HepG2 (cell line): Measurements from ENCODE around the gene PIEZO2. TPM values are rescaled to one million over a fixed set of nuclear protein-coding genes. Genes with fewer than 3 reads are reported as not detected.

Experiments
- ATAC-seq: fragments of 200-7000 bp; cut with Tn5 transposase; 3 replicates; pipeline ENCODE4 v1.9.1; 2020; ENCODE audit warnings: mild to moderate bottlenecking, moderate library complexity
- BruUV-seq: library from RNA; stranded (reverse); fragments of 400-500 nt; replicated peaks from 2 replicates; lab custom pipeline; 2021; lab: Mats Ljungman, UMichigan
- CTCF ChIA-PET: fragments of 300-600 bp; formaldehyde crosslinking; extraction: SDS; loops from one replicate; lab custom pipeline; 2021; ENCODE audit warnings: low total read pairs, inconsistent platforms, low intra/inter-chr PET ratio; lab: Yijun Ruan, JAX
- POLR2A ChIA-PET: fragments of 350-600 bp; sonication (Branson Sonifier 250); formaldehyde crosslinking; loops from one replicate; lab custom pipeline; 2020; ENCODE audit warnings: antibody characterized with exemption, inconsistent platforms; lab: Yijun Ruan, JAX
- DNase-seq: peaks from one replicate; pipeline ENCODE4 v3.0.0-alpha.2; 2015; ENCODE audit warnings: low spot score
- FAIRE-seq: peaks from 3 replicates; lab custom pipeline; 2011; peaks lifted over from hg19 to GRCh38; lab: Jason Lieb, UNC
- H2AFZ ChIP-seq: one replicate; pipeline ENCODE4 v1.6.1; 2011; ENCODE audit warnings: low read length, inconsistent platforms
- H3K27ac ChIP-seq: fragments of 300-600 bp; 3 replicates; pipeline ENCODE4 v1.8.0; 2011; ENCODE audit warnings: mixed run types, mild to moderate bottlenecking, mixed read lengths, low read length, inconsistent platforms; ENCODE audit not compliant: insufficient read depth; ENCODE audit errors: extremely low read length
- H3K27me3 ChIP-seq, 2 experiments: fragments of 200-600 bp in 1 of 2; 2 replicates in 1 of 2; 3 replicates in 1 of 2; pipeline versions ENCODE4 v1.6.0 to v1.8.0; 2011; ENCODE audit warnings: low read length in 2 of 2, mild to moderate bottlenecking in 2 of 2, moderate library complexity in 2 of 2, inconsistent platforms in 1 of 2; ENCODE audit not compliant: insufficient read depth in 2 of 2, control insufficient read depth in 1 of 2
- H3K36me3 ChIP-seq, 2 experiments: fragments of 200-600 bp in 1 of 2; replicated peaks in 1 of 2; 2 replicates in 1 of 2; 3 replicates in 1 of 2; pipeline versions ENCODE4 v1.5.1 to v1.8.0; 2011; ENCODE audit warnings: low read length in 2 of 2, inconsistent platforms in 1 of 2; ENCODE audit not compliant: insufficient read depth in 2 of 2, control insufficient read depth in 1 of 2
- H3K4me1 ChIP-seq: 2 replicates; pipeline ENCODE4 v1.5.1; 2012; ENCODE audit warnings: low read length, inconsistent platforms; ENCODE audit not compliant: insufficient read depth
- H3K4me2 ChIP-seq: 2 replicates; pipeline ENCODE4 v1.6.0; 2011; ENCODE audit warnings: low read depth, low read length, inconsistent platforms
- H3K4me3 ChIP-seq, 3 experiments: fragments of 200-600 bp in 1 of 3; sonication (generic), shearing (Covaris generic) in 1 of 3; replicated peaks in 1 of 3; 2 replicates each; pipeline ENCODE4 v1.5.1; 2011 to 2016; ENCODE audit warnings: low read length in 3 of 3, inconsistent platforms in 2 of 3, low read depth in 2 of 3, mild to moderate bottlenecking in 2 of 3, control low read depth in 1 of 3, mixed read lengths in 1 of 3; ENCODE audit not compliant: insufficient read depth in 1 of 3
- H3K79me2 ChIP-seq: one replicate; pipeline ENCODE4 v1.6.1; 2011; ENCODE audit warnings: low read length, inconsistent platforms; ENCODE audit not compliant: insufficient read depth
- H3K9ac ChIP-seq: 2 replicates; pipeline ENCODE4 v1.6.0; 2011; ENCODE audit warnings: mild to moderate bottlenecking, low read depth, low read length, inconsistent platforms; ENCODE audit not compliant: insufficient read depth
- H3K9me3 ChIP-seq: 2 replicates; pipeline ENCODE4 v1.5.1; 2012; ENCODE audit warnings: mild to moderate bottlenecking, low read length
- H4K20me1 ChIP-seq: 2 replicates; pipeline ENCODE4 v1.6.0; 2011; ENCODE audit warnings: inconsistent platforms, mild to moderate bottlenecking, low read length, moderate library complexity; ENCODE audit not compliant: insufficient read depth
- FOSL1 ChIP-seq: sonication (generic); formaldehyde crosslinking; IDR thresholded peaks from 2 replicates; pipeline ENCODE4 v1.9.0; 2021; ENCODE audit warnings: missing genetic modification reagents, borderline replicate concordance
- FOSL2 ChIP-seq: sonication (generic); formaldehyde crosslinking; IDR thresholded peaks from 2 replicates; pipeline ENCODE4 v1.4.0; 2020; ENCODE audit warnings: missing genetic modification reagents
- FOXA1 ChIP-seq, 2 experiments: fragments of 450-650 bp in 1 of 2; sonication (generic) in 1 of 2; formaldehyde crosslinking in 1 of 2; IDR thresholded peaks; 2 replicates each; pipeline versions ENCODE4 v1.4.0 to v1.6.1; 2016 to 2020; ENCODE audit warnings: missing genetic modification reagents in 1 of 2
- HNF4A ChIP-seq: sonication (generic); formaldehyde crosslinking; IDR thresholded peaks from 2 replicates; pipeline ENCODE4 v1.4.0; 2020; ENCODE audit warnings: missing genetic modification reagents
- MAFK ChIP-seq, 2 experiments: IDR thresholded peaks in 1 of 2; conservative IDR thresholded peaks in 1 of 2; 2 replicates each; pipeline ENCODE4 v1.6.1; 2011; ENCODE audit warnings: improper control_type of control experiment in 2 of 2, low read length in 2 of 2
- NFIC ChIP-seq: IDR thresholded peaks from 2 replicates; pipeline ENCODE4 v1.6.1; 2012; ENCODE audit warnings: mild to moderate bottlenecking, low read length, inconsistent platforms
- NKX3-1 ChIP-seq: sonication (generic); formaldehyde crosslinking; IDR thresholded peaks from 2 replicates; pipeline ENCODE4 v1.5.0; 2020; ENCODE audit warnings: missing genetic modification reagents
- NPAS2 ChIP-seq: sonication (generic); formaldehyde crosslinking; IDR thresholded peaks from 2 replicates; pipeline ENCODE4 v1.8.0; 2022; ENCODE audit warnings: mild to moderate bottlenecking, missing genetic modification reagents, borderline replicate concordance
- SMAD1 ChIP-seq: sonication (generic); formaldehyde crosslinking; IDR thresholded peaks from 2 replicates; pipeline ENCODE4 v1.4.0; 2020; ENCODE audit warnings: missing genetic modification reagents, low read depth, mild to moderate bottlenecking, borderline replicate concordance
- ZBTB7A ChIP-seq: sonication (generic); formaldehyde crosslinking; IDR thresholded peaks from 2 replicates; pipeline ENCODE4 v1.8.0; 2022; ENCODE audit warnings: mild to moderate bottlenecking, missing genetic modification reagents
- ZNF354B ChIP-seq: sonication (generic); formaldehyde crosslinking; IDR thresholded peaks from 2 replicates; pipeline ENCODE4 v1.8.0; 2022; ENCODE audit warnings: mild to moderate bottlenecking, missing genetic modification reagents
- ZNF430 ChIP-seq: sonication (generic); formaldehyde crosslinking; IDR thresholded peaks from 2 replicates; pipeline ENCODE4 v1.9.0; 2021; ENCODE audit warnings: mild to moderate bottlenecking, missing genetic modification reagents
- ZNF646 ChIP-seq: sonication (generic); formaldehyde crosslinking; IDR thresholded peaks from 2 replicates; pipeline ENCODE4 v1.9.0; 2021; ENCODE audit warnings: mild to moderate bottlenecking, missing genetic modification reagents
- ZNF672 ChIP-seq: sonication (generic); formaldehyde crosslinking; IDR thresholded peaks from 2 replicates; pipeline ENCODE4 v1.8.1; 2022; ENCODE audit warnings: missing genetic modification reagents
- WGBS: methylation state at CpG from one replicate; pipeline ENCODE4 v1.1.6; 2017; ENCODE audit warnings: low lambda C conversion rate; 5-methylcytosine and 5-hydroxymethylcytosine counted together
- in situ Hi-C: cut with HindIII; loops from 2 replicates; pipeline ENCODE4 v1.10.0; 2017; ENCODE audit warnings: low pct_unique_long_range_greater_than_20kb; ENCODE audit not compliant: extremely low pct_ligation_motif_present
- intact Hi-C: fragments of 100-400 bp; cut with micrococcal nuclease; formaldehyde crosslinking; loops from one replicate; pipeline ENCODE4 v1.10.0; 2022; ENCODE audit not compliant: unreplicated experiment
- polyA plus RNA-seq, 8 experiments: library from polyadenylated mRNA; depleted of rRNA in 3 of 8; stranded (reverse) in 7 of 8; unstranded in 1 of 8; fragments of >200 nt; fragmentation: Illumina TruSeq in 4 of 8; extraction: Trizol in 4 of 8; gene quantifications; 2 replicates each; pipeline versions ENCODE4 v1.2.1 to v1.2.3, GENCODE V29; 2011 to 2016; ENCODE audit warnings: low read depth in 4 of 8, missing spikeins in 1 of 8, mixed read lengths in 1 of 8; ENCODE audit not compliant: insufficient read depth in 1 of 8
- total RNA-seq, 5 experiments: library from RNA; depleted of rRNA; stranded (reverse); fragments of >200 nt; fragmentation: Illumina TruSeq; extraction: Trizol; gene quantifications; 2 replicates each; pipeline ENCODE4 v1.2.3, GENCODE V29; 2016; ENCODE audit warnings: low read depth in 1 of 5
- TF ChIP-seq, protein P1 (sequence below): IDR thresholded peaks from 2 replicates; pipeline ENCODE4 v1.4.0; 2020; ENCODE audit warnings: mild to moderate bottlenecking, missing genetic modification reagents

PIEZO2 gene
- total and polyA plus RNA-seq, 2 of the 13 experiments (the other 11 are each of a cell fraction or from before 2014, with no cell fraction given), result 15.2 to 27.2 TPM

- Histone ChIP-seq H3K79me2 (no peaks in the 10 kb centered on the region), H3K9me3 (no peaks in the 10 kb centered on the region), H3K4me1 (peaks cover 66% of the 10 kb centered on the region), H4K20me1 (no peaks in the 10 kb centered on the region), H3K4me3 (no peak overlapping the region), H2AFZ (no peak overlapping the region), H3K27ac (peak overlapping the region; percentile 21), H3K4me2 (peak overlapping the region; percentile 26), H3K27me3 (no peaks in the 10 kb centered on the region), H3K9ac (no peak overlapping the region), H3K36me3 (no peaks in the 10 kb centered on the region)
- DNase-seq (peak; percentile 68), FAIRE-seq (no peak), ATAC-seq (peak; percentile 31; the same call in 1 of the 3 replicates)
- in situ Hi-C loops (loop anchor here (10.0 kb wide), 1 partner anchor 70 kb away; no protein-coding TSS in a partner anchor), intact Hi-C loops (loop anchor here (5.0 kb wide), 1 partner anchor 33 kb away; the partner anchor contains the start of gene PIEZO2)
- BruUV-seq, result no TSS peak
- ChIA-PET CTCF (no interaction called here), POLR2A (interaction anchor here (0.8 kb wide), 1 partner anchor 34 kb away, joined by 3 read pairs; no protein-coding TSS in a partner anchor)
- 8% methylated on average over 2 of the region's 2 CpGs for WGBS
- TF ChIP-seq NPAS2 (CRISPR knock-in tag) (no peak), ZNF430 (CRISPR knock-in tag) (no peak), MAFK (conservative IDR thresholded peaks at IDR 0.05 in 1 of 2, IDR thresholded peaks at IDR 0.05 in 1 of 2; ENCODE audit: low read length in 2 of 2) (no peak), HNF4A (CRISPR knock-in tag) (no peak), SMAD1 (CRISPR knock-in tag) (no peak), ZNF672 (no peak), FOSL1 (peak; percentile 51; the same call in 1 of the 2 replicates), FOSL2 (CRISPR knock-in tag) (peak; percentile 62), NKX3-1 (no peak), ZBTB7A (CRISPR knock-in tag) (no peak), NFIC (no peak), ZNF646 (no peak), FOXA1 (IDR thresholded peaks at IDR 0.05) (no peak), FOXA1 (CRISPR knock-in tag; IDR thresholded peaks at IDR 0.05) (peak; percentile 54), ZNF354B (CRISPR knock-in tag) (no peak)
- TF ChIP-seq, protein P1, sequence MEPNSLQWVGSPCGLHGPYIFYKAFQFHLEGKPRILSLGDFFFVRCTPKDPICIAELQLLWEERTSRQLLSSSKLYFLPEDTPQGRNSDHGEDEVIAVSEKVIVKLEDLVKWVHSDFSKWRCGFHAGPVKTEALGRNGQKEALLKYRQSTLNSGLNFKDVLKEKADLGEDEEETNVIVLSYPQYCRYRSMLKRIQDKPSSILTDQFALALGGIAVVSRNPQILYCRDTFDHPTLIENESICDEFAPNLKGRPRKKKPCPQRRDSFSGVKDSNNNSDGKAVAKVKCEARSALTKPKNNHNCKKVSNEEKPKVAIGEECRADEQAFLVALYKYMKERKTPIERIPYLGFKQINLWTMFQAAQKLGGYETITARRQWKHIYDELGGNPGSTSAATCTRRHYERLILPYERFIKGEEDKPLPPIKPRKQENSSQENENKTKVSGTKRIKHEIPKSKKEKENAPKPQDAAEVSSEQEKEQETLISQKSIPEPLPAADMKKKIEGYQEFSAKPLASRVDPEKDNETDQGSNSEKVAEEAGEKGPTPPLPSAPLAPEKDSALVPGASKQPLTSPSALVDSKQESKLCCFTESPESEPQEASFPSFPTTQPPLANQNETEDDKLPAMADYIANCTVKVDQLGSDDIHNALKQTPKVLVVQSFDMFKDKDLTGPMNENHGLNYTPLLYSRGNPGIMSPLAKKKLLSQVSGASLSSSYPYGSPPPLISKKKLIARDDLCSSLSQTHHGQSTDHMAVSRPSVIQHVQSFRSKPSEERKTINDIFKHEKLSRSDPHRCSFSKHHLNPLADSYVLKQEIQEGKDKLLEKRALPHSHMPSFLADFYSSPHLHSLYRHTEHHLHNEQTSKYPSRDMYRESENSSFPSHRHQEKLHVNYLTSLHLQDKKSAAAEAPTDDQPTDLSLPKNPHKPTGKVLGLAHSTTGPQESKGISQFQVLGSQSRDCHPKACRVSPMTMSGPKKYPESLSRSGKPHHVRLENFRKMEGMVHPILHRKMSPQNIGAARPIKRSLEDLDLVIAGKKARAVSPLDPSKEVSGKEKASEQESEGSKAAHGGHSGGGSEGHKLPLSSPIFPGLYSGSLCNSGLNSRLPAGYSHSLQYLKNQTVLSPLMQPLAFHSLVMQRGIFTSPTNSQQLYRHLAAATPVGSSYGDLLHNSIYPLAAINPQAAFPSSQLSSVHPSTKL (CRISPR knock-in tag), result peak; percentile 66
Measured at GRCh38 chr18:11114653-11115052, 34.7 kb downstream of the PIEZO2 start.
